ENCODE measurements around the gene NCAM1.
"Not testable (repeated sequence)": the region's sequence is repeated elsewhere in the genome, so short reads cannot be mapped to it uniquely, and the experiment has no call there.

The NCAM1 gene

DNA sequence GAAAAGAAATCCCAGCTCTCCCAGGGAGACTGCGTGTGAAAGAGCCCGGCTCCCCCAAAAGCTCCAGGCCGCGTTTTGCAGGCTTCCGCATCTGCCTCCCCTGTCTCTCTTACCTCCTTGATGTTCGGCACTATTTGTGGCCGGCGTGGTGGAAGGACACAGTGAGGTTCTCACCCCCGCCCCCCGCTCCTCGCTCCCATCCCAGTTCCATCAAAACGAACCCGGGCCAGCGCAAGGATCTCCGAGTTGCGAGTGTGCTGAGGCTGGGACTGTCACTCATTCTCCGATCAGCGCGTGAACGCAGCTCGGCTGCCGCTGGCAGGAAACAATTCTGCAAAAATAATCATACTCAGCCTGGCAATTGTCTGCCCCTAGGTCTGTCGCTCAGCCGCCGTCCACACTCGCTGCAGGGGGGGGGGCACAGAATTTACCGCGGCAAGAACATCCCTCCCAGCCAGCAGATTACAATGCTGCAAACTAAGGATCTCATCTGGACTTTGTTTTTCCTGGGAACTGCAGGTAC is at the start of gene NCAM1:
Gene NCAM1, plus strand, starts transcription at position 275 of the 523 bp plus-strand sequence.
- DNase-seq = peak; percentile 98

DNA sequence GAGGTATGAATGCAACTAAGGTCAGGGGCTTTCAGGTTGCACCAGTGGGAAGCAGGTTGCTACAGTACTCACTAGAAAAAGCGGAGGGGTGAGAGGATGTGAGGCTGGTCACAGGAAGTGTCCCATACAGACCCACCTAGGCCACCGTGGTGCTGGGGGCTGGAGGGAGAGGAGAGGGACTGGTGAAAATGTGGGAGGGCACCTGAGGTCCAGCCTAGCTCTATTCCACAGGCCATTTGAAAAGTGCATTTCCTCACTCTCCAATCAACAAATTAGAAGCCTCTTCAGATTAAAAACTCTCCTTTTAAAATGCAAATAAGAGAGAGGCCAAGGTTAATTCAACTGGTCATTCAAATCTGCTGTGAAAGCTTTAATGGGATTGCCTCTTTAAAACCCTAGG is 38.6 kb upstream of the NCAM1 start:
- no peak for DNase-seq

DNA sequence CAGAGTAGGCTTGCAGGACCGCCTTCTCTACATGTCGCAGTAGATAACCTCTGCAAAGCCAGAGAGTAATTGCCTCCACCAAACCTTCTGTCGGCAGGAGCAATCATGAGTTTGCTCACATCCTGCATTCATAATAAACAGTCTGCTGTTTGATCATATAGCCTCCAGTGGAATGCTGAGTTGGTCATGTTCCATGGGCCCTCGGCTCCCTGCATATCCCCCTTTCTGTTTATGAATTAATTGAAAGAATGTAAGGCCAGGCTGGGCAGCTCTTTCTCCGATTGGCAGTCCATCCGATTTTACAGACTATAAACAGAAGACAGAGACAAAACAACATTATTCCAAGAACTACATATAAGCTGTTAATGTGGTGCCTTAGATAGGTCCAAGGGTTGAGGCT is 36.4 kb upstream of the NCAM1 start:
- not testable (repeated sequence) for DNase-seq

DNA sequence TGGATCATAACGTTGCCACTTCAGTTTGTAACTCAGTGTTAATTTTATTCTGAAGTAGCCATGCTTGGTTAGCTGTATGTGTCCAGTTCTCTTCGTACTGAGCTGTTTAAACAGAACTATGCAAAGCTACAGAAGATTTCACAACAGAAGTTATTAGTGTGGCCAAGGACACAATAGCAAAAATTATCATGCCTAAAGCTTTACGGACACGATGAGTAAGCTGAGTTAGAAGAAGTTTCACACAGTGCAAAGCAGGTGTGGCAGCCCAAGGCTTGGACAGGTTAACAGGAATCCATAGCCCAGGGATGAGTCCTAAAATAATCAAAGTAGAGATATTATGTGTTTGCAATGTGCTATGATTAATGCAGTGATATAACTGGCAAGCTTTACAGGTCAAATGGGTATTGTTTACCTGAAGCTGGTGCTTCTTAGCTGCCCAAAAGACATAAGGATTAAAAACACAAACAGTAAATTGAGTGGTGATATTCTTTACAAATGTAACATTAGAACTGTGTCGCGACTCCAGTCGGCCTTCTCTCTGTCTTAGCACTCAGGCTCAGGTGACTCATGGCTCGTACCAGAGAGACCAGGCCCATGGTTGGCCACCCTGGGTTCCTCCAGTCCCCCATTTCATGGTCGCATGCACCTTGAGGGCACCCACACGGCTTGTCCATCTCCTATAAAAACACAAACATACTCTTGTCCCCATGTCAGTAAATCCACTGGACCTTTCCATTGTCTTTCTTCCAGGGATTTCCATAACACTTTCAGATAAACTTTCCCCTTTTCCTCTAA is 35.5 kb upstream of the NCAM1 start:
- no peak for DNase-seq

DNA sequence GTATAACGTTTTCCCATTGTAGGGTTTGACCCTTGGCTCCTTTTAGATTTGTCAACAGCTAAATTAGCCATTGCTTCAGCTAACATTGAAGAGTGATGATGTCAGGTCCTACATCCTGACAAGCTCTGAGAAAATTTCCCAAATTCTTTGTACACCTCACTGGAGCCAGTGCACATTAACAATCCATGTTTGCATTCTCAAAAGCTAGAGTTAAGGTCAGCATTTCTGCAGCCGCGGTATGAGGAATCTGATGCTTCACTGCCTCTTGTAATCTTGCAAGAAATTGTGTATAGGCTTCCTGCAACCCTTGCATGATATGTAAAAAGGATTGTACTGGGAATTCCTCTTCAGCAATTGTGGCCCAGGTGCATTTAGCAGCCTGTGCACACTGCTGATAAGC is 33.1 kb upstream of the NCAM1 start:
- no peak for DNase-seq

DNA sequence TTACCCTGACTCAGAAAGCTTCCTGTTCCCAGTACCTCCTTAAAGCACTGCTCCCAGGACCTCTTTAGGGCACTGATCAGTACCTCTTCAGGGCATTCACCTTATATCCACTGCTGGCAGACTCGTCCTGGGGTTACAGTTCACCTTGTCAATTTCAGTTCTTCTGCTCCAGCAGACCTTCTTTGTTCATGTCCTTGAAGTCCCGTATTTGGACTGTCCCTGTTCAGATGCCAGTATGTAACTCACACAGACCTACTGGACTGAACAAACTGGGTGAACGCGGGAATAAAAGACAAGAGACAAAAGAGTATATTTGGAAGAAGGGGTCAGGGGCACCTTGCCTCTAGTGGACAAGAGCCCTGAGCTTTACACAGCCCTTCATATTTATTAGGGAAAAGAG is 31.8 kb upstream of the NCAM1 start:
- no peak for DNase-seq

DNA sequence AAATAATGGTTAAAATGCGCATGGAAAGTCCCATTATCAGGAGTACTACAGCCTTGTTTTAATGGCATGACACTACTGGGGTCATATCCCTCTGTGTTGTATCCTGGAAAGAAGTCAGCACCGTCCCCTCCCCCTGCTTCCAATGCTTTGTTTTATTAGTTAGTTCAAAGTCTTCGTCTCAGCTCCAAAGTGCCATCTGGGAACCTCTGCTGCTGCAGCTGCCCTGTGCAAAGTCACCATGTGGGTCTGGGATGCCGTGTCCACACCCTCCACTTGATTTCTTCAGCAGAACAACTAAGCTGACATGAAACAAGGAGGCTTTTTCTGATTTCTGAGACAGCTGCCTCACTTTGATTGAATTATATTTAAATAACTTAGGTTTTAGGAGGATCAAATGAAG is 29.5 kb upstream of the NCAM1 start:
- DNase-seq = no peak

DNA sequence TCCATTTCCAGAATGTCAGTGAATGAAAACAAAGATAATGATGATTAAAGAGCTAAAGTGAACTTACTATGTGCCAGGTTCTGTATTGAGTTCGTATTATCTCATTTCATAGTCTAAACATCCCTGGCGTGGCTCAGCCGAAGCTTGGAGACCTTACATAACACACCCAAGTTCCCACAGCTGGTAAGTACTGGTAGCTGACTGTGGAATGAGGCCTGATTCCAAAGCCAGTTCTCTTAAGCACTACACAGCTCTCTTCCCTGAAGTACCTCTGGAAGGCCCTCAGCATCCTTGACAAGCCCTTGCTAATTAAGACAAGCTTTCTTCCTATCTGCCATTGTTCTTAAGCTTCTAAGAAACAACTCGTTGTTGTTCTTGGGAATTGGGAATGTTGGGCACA is 28.6 kb upstream of the NCAM1 start:
- DNase-seq = no peak

DNA sequence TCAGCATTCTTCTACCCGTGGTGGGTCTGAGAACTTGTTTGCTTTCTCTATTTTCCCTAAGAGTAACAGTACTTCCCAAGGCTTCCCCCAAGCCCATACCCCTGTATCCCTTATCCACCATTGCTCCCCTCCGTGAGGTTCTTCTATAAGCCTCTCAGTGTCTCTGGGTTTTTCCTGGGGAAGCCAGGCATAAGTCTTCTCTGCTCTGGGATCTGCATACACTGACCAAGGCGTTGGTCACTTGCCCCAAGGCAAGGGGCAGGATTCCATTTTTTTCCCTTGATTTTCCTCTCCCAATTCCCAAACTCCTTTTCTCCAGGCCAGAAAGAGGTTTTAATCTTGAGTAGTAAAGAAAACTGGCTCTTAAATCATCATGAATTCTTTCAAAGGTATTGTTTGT is 27.2 kb upstream of the NCAM1 start:
- no peak for DNase-seq

DNA sequence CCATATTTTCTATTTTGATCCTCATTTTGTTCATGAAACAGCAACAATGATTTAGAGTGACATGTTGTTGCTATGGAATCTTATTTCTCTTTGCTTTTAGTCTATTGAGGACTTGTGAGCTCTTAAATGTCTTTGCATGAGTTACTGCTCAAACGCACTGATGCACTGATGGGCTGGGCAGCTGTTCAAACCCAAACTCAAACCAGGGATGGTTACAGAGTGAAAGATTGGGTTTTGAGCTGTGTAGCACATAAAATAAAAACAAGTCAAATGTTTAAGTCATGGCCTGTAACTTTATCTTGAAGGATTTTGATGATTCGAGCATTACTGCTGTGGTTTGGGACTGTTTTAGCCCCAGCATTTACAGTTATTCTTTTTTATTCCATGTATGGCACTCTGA is 20.1 kb upstream of the NCAM1 start:
- no peak for DNase-seq

DNA sequence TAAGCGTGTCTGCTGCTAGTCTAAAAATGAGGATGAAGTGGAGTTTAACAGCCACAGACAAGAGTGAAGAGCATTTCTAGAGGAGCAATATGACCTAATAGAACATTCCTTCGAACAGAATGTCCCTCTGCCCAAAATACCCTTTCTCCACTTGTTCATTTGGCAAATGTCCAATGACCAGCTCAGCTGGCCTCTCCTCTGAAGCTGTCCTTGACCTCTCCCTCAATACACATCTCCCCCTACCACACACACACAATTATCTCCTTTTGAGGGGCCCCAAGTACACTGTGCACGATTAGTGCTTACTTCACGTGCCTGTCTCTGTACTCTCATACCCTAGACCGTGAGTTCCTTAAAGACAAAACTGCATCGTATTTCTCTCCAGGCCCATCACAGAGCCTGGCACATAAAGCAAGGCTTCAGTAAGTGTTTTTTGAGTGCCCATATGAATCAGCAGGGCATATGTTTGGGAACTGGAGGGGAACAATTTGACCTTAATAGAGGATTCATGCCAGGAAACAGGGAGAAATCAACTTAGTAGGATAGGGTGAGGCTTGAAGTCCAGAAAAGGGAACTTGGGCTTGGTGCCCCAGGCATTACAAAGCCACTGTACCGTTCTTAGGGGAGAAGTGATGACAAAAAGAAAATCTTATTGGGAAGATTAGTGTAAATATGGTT is 18.1 kb upstream of the NCAM1 start:
- peak in 1 of 2 experiments; percentile 25 for DNase-seq

DNA sequence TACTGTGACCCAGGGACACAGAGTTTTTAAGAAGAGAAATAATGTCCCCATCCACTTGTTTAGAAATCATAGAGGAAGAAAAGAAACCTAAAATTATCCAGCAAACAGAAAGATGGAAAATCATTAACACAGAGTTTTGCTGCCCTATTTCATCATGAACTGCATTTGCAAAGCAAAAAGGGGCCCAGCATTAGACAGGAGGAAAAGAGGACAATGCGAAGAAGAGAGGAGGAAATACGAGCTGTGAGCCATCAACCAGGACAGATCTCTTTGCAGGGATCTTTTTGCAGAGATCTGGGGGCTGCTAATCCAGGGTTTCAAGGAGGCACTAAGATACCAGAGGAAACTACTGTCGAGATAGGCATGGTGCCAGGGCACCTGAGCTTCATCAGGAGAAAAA is 14.4 kb upstream of the NCAM1 start:
- DNase-seq = no peak

DNA sequence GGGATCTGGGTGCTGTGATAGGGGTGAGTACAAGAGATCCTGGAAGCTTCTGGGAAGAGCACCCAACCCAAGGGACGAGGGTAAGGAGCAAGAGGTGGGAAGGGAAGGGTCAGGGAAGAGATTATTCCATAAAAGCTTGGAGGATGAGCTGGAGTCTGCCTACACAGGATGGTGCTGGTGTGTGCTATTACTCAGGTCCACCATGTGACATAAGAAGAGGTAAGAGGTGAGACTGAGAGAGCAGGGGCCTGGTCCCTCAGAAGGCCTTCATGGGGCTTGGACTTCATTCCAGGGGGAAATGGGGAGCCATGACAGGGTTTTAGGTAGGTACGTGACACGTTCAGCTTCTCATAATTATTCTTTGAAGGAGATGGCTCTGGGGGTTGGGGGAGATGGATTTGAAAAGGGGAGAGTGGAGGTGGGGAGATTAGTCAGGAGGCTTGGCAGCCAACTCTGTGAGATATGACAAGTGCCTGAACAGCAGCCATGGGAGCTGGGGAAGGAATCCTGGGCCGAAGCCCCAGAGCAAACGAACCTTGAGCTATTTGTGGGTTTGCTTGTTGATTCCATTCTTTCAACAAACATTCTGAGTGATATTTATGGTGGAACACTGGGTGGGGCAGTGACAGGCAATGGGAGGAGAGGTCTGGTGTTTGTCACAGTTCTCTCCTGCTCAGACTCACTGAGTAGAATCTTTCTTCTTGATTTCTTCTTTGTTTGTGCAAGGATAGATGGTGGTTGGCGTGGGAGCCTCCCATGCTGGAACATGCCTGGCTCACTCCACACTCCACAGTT is 11.2 kb upstream of the NCAM1 start:
- DNase-seq = no peak

DNA sequence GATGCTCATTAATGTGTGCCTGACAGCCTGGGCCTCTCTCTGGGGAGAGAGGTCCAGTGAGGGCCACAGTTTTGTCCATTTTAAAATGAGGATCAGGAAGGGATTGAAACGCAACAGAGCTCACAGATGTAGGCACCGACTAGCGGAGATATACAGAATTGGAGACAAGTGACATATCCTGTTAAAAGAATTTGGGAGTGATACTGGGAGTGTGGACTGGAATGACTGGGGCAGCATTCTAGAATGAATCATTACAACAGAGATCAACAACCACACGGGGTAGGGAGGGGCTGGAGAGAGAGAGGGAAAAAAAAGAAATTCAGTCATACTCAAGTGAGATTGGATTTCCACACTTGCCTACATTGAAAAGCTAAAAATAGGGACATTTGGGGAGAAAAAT is 2.5 kb upstream of the NCAM1 start:
- DNase-seq = no peak

DNA sequence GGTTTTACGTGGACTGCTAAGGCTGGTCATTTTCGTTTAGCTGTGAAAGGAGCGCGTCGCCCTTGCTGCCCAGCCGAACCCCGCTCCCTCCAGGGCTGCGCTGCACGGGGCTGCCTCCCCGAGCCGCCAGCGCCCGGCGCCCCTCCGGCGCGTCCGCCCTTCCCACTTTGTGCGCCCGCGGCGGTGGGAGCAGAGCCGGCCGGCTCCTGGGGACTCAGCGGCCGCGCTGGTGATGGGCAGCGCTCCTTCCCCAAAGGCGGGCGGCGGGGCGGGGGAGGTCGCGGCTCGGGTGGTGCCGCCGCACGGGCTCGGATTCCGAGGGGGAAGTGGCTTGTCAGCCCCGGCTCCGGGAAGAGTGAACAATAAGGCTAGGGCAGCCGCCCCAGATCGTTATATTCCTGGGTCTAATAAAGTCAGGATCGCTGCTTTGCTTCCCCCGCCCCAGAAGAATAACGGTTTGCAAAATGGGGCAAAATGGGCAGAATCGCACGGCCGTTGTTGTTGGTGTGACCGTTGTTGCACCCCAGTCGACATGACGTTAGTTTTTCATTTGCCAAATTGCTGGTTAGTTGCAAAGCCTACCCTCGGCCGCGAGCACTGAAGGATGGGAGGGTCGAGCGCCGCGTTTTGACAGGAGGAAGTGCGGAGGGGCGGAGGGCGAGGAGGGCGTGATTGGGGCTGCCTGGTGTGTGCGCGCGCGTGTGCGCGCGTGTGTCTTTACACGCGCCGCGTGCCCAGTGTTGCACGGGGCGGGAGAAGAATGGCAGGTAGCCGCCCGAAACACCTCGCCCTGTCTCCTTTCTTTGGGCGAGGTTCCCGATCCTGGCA is 745 bp downstream of the NCAM1 start:
- peak; percentile 73 for DNase-seq

DNA sequence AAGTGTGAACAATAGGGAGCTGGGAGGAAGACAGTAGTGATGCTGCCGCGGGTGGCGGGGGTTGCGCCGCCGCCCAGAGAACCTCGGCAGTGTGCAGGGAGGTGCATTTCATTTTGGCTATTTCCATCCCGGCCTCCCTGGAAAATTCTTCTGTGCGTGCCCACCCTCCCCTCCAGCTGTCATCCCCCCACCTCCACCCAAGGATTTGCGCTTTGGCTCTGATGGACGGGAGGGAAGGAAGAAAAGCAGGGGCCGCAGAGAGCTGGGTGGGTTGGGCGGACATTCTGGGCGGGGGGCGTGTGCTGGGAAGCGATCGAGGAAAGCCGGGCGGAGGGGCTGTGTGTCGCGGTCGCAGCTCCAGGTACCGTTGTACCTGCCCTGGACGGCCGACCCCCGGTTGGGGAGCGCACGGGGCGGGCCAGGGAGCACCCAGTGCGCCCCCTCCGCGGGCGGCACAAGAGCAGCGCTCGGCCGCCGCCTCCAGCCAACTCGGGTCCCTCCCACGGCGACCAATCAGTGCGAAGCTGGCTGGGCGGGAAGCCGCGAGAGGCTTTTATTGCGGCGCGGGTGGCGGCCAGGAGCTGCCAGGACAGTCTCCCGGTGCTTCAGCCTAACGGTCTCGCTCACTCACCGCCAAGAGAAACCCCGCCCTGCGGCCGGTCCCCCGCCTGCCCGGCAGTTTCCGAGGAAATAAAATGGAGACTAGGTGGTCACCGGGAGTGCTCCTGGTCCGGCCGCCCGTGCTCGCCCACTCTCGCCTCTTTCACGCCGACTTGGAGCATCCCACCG is 1.6 kb downstream of the NCAM1 start:
- DNase-seq = peak; percentile 85 to 93

DNA sequence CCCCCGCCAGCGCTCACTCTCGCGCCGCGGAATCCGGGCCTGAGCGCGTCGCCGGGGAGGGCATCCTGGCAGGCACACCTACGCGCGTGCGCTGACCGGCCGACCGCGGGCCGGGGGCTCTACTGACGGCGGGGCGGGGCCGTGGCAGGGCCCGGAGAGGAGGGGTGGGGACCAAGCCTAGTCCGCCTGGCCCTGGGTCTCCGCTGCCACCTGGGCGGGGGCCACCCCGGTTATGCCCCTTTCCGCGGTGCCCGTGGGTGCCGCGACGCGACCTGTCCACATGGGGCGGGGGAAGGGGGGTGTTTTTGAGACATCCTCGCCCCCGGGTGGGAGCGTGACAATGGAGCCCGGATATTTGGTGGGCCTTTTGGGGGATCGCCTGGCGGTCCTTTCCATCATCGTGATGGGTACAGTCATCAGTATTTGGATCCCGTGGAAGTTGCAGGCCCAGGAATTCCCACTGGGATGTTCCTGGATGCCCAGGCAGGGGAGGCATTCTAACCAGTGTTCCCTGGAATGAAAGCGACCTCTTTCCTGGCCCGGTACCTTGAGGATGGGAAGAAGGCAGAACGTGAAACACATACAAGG is 2.2 kb downstream of the NCAM1 start:
- peak in 1 of 2 experiments; percentile 89 for DNase-seq

DNA sequence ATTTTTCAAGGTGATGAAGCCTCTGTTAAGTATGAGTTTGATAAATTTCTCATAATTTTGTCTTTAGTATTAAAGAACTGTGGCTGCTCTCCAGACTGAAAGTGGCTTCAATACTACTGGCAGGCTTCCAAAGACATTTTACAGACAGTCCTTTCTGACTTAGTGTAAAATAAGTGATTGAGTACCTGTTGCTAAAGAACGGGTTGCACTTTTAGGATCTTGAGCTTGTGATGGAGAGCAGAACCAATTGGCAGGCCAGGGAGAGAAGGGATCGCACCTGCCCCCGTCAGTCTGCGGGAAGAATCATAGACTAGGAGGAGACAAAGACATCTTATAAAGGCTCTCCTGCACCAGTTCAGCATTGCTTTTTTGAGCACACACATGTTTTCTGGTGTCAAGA is 4.4 kb downstream of the NCAM1 start:
- DNase-seq = peak in 1 of 2 experiments; percentile 60

DNA sequence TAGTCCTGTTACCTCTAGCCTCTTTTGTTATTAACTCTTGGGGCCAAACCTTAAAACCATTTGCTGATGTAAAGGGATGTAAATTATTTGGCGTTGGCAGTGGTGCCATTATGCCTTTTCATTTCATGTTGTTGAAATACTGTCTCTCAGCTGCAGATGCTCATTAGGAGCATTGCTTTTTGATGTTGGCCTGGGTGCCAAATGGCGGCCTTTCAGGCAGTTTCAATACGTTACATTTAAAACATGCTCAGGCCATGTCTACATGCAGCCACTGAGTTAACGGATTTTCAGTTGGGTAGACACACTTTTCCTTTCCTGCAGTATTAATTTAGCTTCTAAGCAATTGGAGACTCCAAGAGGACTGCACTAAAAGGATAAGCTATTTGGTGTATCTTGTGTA is 5.3 kb downstream of the NCAM1 start:
- peak; percentile 63 to 72 for DNase-seq

DNA sequence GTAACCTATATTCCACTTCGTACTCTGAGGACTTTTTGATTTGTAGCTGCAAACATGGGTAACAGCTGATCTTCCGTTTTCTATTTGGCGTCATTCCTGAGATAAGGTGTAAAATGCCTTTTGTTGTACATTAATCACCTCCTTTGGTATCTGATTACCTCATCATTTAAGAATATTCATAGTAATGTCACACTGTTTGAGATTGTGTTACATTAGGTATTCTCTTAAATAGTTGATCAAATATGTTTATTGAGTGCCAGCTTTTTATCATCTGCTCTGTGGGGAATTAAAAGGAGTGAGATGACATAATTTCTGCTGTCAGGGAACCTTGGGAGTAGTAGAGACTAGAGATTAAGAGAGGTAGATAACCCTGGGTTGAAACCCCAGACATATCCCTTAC is 5.9 kb downstream of the NCAM1 start:
- DNase-seq = no peak

Data from NCI-H446 (cell line).